A673 (cell line): ENCODE data around the gene KIN. TPM values are rescaled to one million over a fixed set of nuclear protein-coding genes. Genes with fewer than 3 reads are reported as not detected.

Experiments
- BruUV-seq: library from RNA; stranded (reverse); fragments of 400-500 nt; replicated peaks from 2 replicates; lab custom pipeline; 2021; lab: Mats Ljungman, UMichigan
- CTCF ChIA-PET: fragments of 300-600 bp; sonication (Branson Sonifier 250); formaldehyde crosslinking; loops from one replicate; lab custom pipeline; 2022; ENCODE audit warnings: antibody characterized with exemption; lab: Charles Lee
- POLR2A ChIA-PET: fragments of 300-600 bp; sonication (Branson Sonifier 250); formaldehyde crosslinking; loops from one replicate; lab custom pipeline; 2022; ENCODE audit warnings: antibody characterized with exemption; ENCODE audit not compliant: low non-redundant PET; lab: Charles Lee
- DNase-seq: peaks from one replicate; pipeline ENCODE4 v3.0.0-alpha.2; 2015; ENCODE audit warnings: low spot score
- H3K27ac ChIP-seq: fragments of 200-600 bp; sonication (generic); 2 replicates; pipeline ENCODE4 v1.5.1; 2016; ENCODE audit warnings: mixed run types, low read depth, mild to moderate bottlenecking, mixed read lengths, antibody characterized with exemption, low read length; ENCODE audit not compliant: poor library complexity, severe bottlenecking
- H3K27me3 ChIP-seq: fragments of 200-600 bp; sonication (generic); replicated peaks from 2 replicates; pipeline ENCODE4 v1.6.1; 2017; ENCODE audit warnings: mixed run types, low read depth, mild to moderate bottlenecking, mixed read lengths, antibody characterized with exemption, low read length; ENCODE audit not compliant: insufficient read depth, poor library complexity
- H3K36me3 ChIP-seq: fragments of 200-600 bp; sonication (generic); 2 replicates; pipeline ENCODE4 v1.6.1; 2016; ENCODE audit warnings: mixed run types, mild to moderate bottlenecking, mixed read lengths, antibody characterized with exemption, low read length; ENCODE audit not compliant: insufficient read depth, poor library complexity, severe bottlenecking
- H3K4me1 ChIP-seq: fragments of 200-600 bp; sonication (generic); 2 replicates; pipeline ENCODE4 v1.6.1; 2017; ENCODE audit warnings: mixed run types, mild to moderate bottlenecking, mixed read lengths, antibody characterized with exemption, low read length; ENCODE audit not compliant: insufficient read depth, poor library complexity, severe bottlenecking
- H3K4me3 ChIP-seq: fragments of 200-600 bp; sonication (generic); 2 replicates; pipeline ENCODE4 v1.5.1; 2016; ENCODE audit warnings: low read depth, mixed run types, mild to moderate bottlenecking, mixed read lengths, low read length; ENCODE audit not compliant: poor library complexity, severe bottlenecking
- H3K9me3 ChIP-seq: fragments of 200-600 bp; sonication (generic); 2 replicates; pipeline ENCODE4 v1.6.1; 2016; ENCODE audit warnings: mixed run types, low read depth, mild to moderate bottlenecking, mixed read lengths, antibody characterized with exemption, low read length; ENCODE audit not compliant: poor library complexity, severe bottlenecking
- EZH2 ChIP-seq: fragments of 200-600 bp; sonication (generic); IDR thresholded peaks from 2 replicates; pipeline ENCODE4 v1.6.1; 2017; ENCODE audit warnings: borderline replicate concordance, low read depth, mild to moderate bottlenecking, mixed read lengths, antibody characterized with exemption, low read length; ENCODE audit not compliant: poor library complexity, severe bottlenecking
- intact Hi-C: fragments of 100-400 bp; cut with micrococcal nuclease; formaldehyde crosslinking; loops from one replicate; pipeline ENCODE4 v1.10.0; 2022; ENCODE audit not compliant: unreplicated experiment
- total RNA-seq: library from RNA; stranded (reverse); gene quantifications from 2 replicates; pipeline ENCODE4 v1.2.3, GENCODE V29; 2021
- TF ChIP-seq, protein P1 (sequence below): fragments of 300-800, 200-600 bp; sonication (generic); conservative IDR thresholded peaks from 2 replicates; pipeline ENCODE4 v1.5.1; 2017; ENCODE audit warnings: low read depth, mild to moderate bottlenecking, antibody characterized with exemption, low read length, moderate library complexity, mixed read lengths

Gene KIN
- total RNA-seq, 1 experiment from 2014 or later, result 16.3 TPM

DNA sequence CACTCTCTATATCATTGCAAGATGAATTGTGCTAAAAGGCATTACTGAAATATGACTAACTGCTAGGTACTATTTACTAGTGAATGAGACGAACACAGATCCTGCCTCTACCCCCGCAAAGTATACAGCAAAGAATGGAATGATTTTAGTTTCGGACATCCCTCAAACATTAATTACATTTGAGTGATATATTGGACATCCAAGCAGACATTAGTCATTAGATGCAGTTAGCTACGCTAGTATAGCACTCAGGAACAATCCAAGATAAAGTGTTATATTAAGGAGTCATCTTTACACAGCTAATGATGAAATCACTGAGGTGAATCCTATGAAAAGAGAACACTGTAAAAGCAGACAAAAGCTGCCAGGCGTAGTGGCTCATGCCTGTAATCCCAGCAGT lies 23.2 kb upstream of the KIN start:
- Histone ChIP-seq H3K36me3 (peaks cover 24% of the 10 kb centered on the region), H3K27ac (no peak overlapping the region), H3K9me3 (no peaks in the 10 kb centered on the region), H3K27me3 (no peaks in the 10 kb centered on the region), H3K4me3 (no peak overlapping the region), H3K4me1 (no peaks in the 10 kb centered on the region)
- TF ChIP-seq EZH2, result no peak
- TF ChIP-seq, protein P1, sequence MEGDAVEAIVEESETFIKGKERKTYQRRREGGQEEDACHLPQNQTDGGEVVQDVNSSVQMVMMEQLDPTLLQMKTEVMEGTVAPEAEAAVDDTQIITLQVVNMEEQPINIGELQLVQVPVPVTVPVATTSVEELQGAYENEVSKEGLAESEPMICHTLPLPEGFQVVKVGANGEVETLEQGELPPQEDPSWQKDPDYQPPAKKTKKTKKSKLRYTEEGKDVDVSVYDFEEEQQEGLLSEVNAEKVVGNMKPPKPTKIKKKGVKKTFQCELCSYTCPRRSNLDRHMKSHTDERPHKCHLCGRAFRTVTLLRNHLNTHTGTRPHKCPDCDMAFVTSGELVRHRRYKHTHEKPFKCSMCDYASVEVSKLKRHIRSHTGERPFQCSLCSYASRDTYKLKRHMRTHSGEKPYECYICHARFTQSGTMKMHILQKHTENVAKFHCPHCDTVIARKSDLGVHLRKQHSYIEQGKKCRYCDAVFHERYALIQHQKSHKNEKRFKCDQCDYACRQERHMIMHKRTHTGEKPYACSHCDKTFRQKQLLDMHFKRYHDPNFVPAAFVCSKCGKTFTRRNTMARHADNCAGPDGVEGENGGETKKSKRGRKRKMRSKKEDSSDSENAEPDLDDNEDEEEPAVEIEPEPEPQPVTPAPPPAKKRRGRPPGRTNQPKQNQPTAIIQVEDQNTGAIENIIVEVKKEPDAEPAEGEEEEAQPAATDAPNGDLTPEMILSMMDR, result no peak
- POLR2A ChIA-PET, result no interaction called here
- BruUV-seq, result no TSS peak
- intact Hi-C loops, result no loop called here
- no peak for DNase-seq
- CTCF ChIA-PET, result no interaction called here

DNA sequence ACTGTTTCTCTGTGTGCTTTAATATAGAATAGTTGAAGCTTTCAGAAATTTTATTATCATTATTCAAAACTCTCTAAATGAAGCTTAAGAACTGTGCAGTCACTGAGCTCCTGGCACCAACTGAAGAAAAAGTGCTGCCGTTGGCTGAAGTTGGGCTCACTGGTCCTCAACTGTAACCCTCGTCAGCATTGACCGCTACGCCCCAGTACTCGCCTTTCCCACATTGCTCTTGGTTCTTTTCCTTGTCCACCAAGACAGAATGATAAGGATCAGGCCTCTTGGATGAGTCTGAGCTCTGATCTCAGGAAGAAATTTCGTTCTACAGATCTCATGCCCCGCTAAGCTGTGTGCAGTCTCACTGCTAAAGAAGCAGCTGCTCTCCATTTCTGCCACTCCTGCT lies 22.6 kb upstream of the KIN start:
- peaks cover 29% of the 10 kb centered on the region for H3K36me3 ChIP-seq
- CTCF ChIA-PET, result no interaction called here
- no peak for DNase-seq
- intact Hi-C loops, result no loop called here
- H3K9me3 ChIP-seq, result no peaks in the 10 kb centered on the region
- H3K27me3 ChIP-seq, result no peaks in the 10 kb centered on the region
- no peak for TF ChIP-seq EZH2
- TF ChIP-seq, protein P1, result no peak
- H3K4me1 ChIP-seq, result no peaks in the 10 kb centered on the region
- no TSS peak for BruUV-seq
- H3K27ac ChIP-seq, result no peak overlapping the region
- no peak overlapping the region for H3K4me3 ChIP-seq
- POLR2A ChIA-PET, result no interaction called here

DNA sequence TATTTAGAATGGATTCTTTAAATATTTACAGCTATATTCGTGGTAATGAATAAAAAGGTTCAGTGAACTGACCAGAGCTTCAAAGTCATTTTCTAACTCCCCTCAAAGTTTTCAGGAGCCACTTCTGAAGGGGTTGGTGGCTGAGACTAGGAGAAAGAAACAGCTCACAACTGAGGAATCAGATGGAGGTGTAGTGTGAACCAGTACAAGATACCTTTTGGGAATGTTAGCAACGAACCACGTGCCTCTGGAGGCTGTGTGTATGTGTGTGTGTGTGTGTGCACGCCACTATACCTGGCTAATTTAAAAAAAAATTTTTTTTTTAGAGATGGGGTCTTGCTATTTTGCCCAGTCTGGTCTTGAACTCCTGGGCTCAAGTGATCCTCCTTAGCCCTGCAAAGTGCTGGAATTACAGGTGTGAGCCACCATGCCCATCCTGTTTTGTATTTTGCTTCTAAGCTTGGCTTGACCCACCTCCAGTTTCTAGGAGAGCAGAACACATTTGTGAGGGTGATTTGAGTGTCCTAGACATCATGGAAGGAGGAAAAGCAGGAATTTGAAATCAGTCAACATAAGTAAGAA lies 21.0 kb upstream of the KIN start:
- Histone ChIP-seq H3K4me1 (no peaks in the 10 kb centered on the region), H3K27me3 (no peaks in the 10 kb centered on the region), H3K36me3 (peaks cover 44% of the 10 kb centered on the region), H3K27ac (no peak overlapping the region), H3K4me3 (no peak overlapping the region), H3K9me3 (no peaks in the 10 kb centered on the region)
- no TSS peak for BruUV-seq
- DNase-seq, result no peak
- TF ChIP-seq EZH2, result no peak
- TF ChIP-seq, protein P1, result no peak
- ChIA-PET POLR2A (interaction anchor here (0.5 kb wide), 1 partner anchor 35 kb away, joined by 7 read pairs; no protein-coding TSS in a partner anchor), CTCF (no interaction called here)
- intact Hi-C loops, result no loop called here
